Smooth muscle cell (in vitro differentiated cells): ENCODE results near the gene TNIP1. TPM values are rescaled to one million over a fixed set of nuclear protein-coding genes. Genes with fewer than 3 reads are reported as not detected.

Experiments
- DNase-seq: peaks from one replicate; lab custom pipeline; 2025; ENCODE audit not compliant: unreplicated experiment; lab: John Stamatoyannopoulos, UW
- H2AFZ ChIP-seq: fragments of 200-600 bp; sonication (generic); 2 replicates; pipeline ENCODE4 v1.6.0; 2016; ENCODE audit warnings: antibody characterized with exemption, low read depth, mild to moderate bottlenecking
- H3F3A ChIP-seq: fragments of 200-600 bp; sonication (generic); 2 replicates; pipeline ENCODE4 v1.6.0; 2017; ENCODE audit warnings: antibody characterized with exemption, low read depth
- H3K27ac ChIP-seq: fragments of 200-600 bp; sonication (generic); 2 replicates; pipeline ENCODE4 v1.5.1; 2016; ENCODE audit warnings: low read depth, mild to moderate bottlenecking
- H3K27me3 ChIP-seq: fragments of 200-600 bp; sonication (generic); 2 replicates; pipeline ENCODE4 v1.6.1; 2016; ENCODE audit warnings: low read depth, mild to moderate bottlenecking
- H3K36me3 ChIP-seq: fragments of 200-600 bp; sonication (generic); 2 replicates; pipeline ENCODE4 v1.5.1; 2016; ENCODE audit warnings: low read depth
- H3K4me1 ChIP-seq: fragments of 200-600 bp; sonication (generic); 2 replicates; pipeline ENCODE4 v1.5.1; 2016; ENCODE audit warnings: low read depth
- H3K4me2 ChIP-seq: fragments of 200-600 bp; sonication (generic); 2 replicates; pipeline ENCODE4 v1.6.0; 2016; ENCODE audit warnings: mild to moderate bottlenecking
- H3K4me3 ChIP-seq: fragments of 200-600 bp; sonication (generic); 2 replicates; pipeline ENCODE4 v1.5.1; 2016; ENCODE audit warnings: mild to moderate bottlenecking
- H3K79me2 ChIP-seq: fragments of 200-600 bp; sonication (generic); 2 replicates; pipeline ENCODE4 v1.6.0; 2016; ENCODE audit warnings: low read depth, mild to moderate bottlenecking
- H3K9ac ChIP-seq: fragments of 200-600 bp; sonication (generic); 2 replicates; pipeline ENCODE4 v1.6.0; 2016; ENCODE audit warnings: low read depth
- H3K9me3 ChIP-seq: fragments of 200-600 bp; sonication (generic); replicated peaks from 2 replicates; pipeline ENCODE4 v1.5.1; 2016; ENCODE audit warnings: low read depth
- H4K20me1 ChIP-seq: fragments of 200-600 bp; sonication (generic); 2 replicates; pipeline ENCODE4 v1.6.0; 2016; ENCODE audit warnings: low read depth
- CTCF ChIP-seq: fragments of 200-600 bp; sonication (generic); IDR thresholded peaks from 2 replicates; pipeline ENCODE4 v1.5.1; 2017; ENCODE audit warnings: borderline replicate concordance, mild to moderate bottlenecking, antibody characterized with exemption; ENCODE audit not compliant: insufficient read depth, poor library complexity, severe bottlenecking
- WGBS: methylation state at CpG from one replicate; pipeline ENCODE4 v1.1.7; 2016; ENCODE audit warnings: low lambda C conversion rate; 5-methylcytosine and 5-hydroxymethylcytosine counted together
- polyA plus RNA-seq: library from polyadenylated mRNA; unstranded; fragments of >200 nt; fragmentation: Nextera tagmentation; extraction: Ambion mirVana; gene quantifications from 2 replicates; pipeline ENCODE4 v1.2.1, GENCODE V29; 2016
- total RNA-seq: library from RNA; depleted of rRNA; stranded (reverse); fragments of >200 nt; gene quantifications from 2 replicates; pipeline ENCODE4 v1.2.3, GENCODE V29; 2014

The TNIP1 gene
- total and polyA plus RNA-seq, 2 experiments from 2014 or later = 51.4 to 73.7 TPM

GRCh38 chr5:151036556-151036955 is 44.3 kb downstream of the TNIP1 start:
- H3K79me2 ChIP-seq = no peaks in the 10 kb centered on the region
- WGBS = 88% methylated on average over 6 of the region's 6 CpGs
- no peak overlapping the region for H3K27ac ChIP-seq
- no peaks in the 10 kb centered on the region for H4K20me1 ChIP-seq
- TF ChIP-seq CTCF = no peak
- peaks cover 4% of the 10 kb centered on the region for H3K36me3 ChIP-seq
- DNase-seq = no peak
- H3F3A ChIP-seq = no peaks in the 10 kb centered on the region
- H3K9me3 ChIP-seq = no peaks in the 10 kb centered on the region
- H3K4me3 ChIP-seq = no peak overlapping the region
- H3K9ac ChIP-seq = no peak overlapping the region
- H2AFZ ChIP-seq = no peak overlapping the region
- no peak overlapping the region for H3K4me2 ChIP-seq
- H3K4me1 ChIP-seq = no peaks in the 10 kb centered on the region
- H3K27me3 ChIP-seq = no peaks in the 10 kb centered on the region

GRCh38 chr5:151034422-151035379 is 46.1 kb downstream of the TNIP1 start:
- H3F3A ChIP-seq = no peaks in the 10 kb centered on the region
- TF ChIP-seq CTCF = no peak
- H3K27me3 ChIP-seq = no peaks in the 10 kb centered on the region
- no peaks in the 10 kb centered on the region for H4K20me1 ChIP-seq
- H3K9ac ChIP-seq = no peak overlapping the region
- H3K79me2 ChIP-seq = no peaks in the 10 kb centered on the region
- 96% methylated on average over 19 of the region's 19 CpGs for WGBS
- H3K27ac ChIP-seq = no peak overlapping the region
- H3K4me3 ChIP-seq = no peak overlapping the region
- H3K4me1 ChIP-seq = no peaks in the 10 kb centered on the region
- H3K4me2 ChIP-seq = no peak overlapping the region
- no peaks in the 10 kb centered on the region for H3K9me3 ChIP-seq
- H2AFZ ChIP-seq = no peak overlapping the region
- DNase-seq = no peak
- H3K36me3 ChIP-seq = peaks cover 4% of the 10 kb centered on the region

- H3K9ac ChIP-seq = no peak overlapping the region
- no peak overlapping the region for H3K27ac ChIP-seq
- no peak for TF ChIP-seq CTCF
- 96% methylated on average over 14 of the region's 14 CpGs for WGBS
- no peaks in the 10 kb centered on the region for H3K27me3 ChIP-seq
- no peak overlapping the region for H3K4me3 ChIP-seq
- no peaks in the 10 kb centered on the region for H3K79me2 ChIP-seq
- peaks cover 4% of the 10 kb centered on the region for H3K36me3 ChIP-seq
- H3K4me2 ChIP-seq = no peak overlapping the region
- DNase-seq = no peak
- H2AFZ ChIP-seq = no peak overlapping the region
- no peaks in the 10 kb centered on the region for H4K20me1 ChIP-seq
- no peaks in the 10 kb centered on the region for H3K4me1 ChIP-seq
- H3F3A ChIP-seq = no peaks in the 10 kb centered on the region
- H3K9me3 ChIP-seq = no peaks in the 10 kb centered on the region
Observed at GRCh38 chr5:151033217-151033934, 47.5 kb downstream of the TNIP1 start.
